Activated naive CD8-positive, alpha-beta T cell treated with anti-CD3 and anti-CD28 coated beads, Interleukin-2, amount 10 ng/mL, durations not matched to agents 7 days and 5 days (primary cell): Measurements from ENCODE around the gene PKD1. TPM values are rescaled to one million over a fixed set of nuclear protein-coding genes. Genes with fewer than 3 reads are reported as not detected.

Source experiments
- microRNA-seq: library from miRNA; unstranded; fragments of <30 nt; microRNA quantifications from one replicate; pipeline ENCODE4 v1.2.0, GENCODE V29; 2022
- total RNA-seq, 2 experiments: library from RNA; stranded (reverse); gene quantifications; one replicate each; pipeline ENCODE4 v1.2.3, GENCODE V29; 2021

PKD1 gene
- total RNA-seq, 2 experiments from 2014 or later: 95.5 to 97.3 TPM

Small RNA genes lying within 50 kb of the gene (microRNA-seq; reads per million reads assigned to microRNA genes)
- 2.1 reads per million for gene MIR1225
- gene MIR3180-5: not detected
- gene MIR4516: not detected
- gene MIR6511B1: not detected

Other genes with a start within 250 kb of the PKD1 start
- gene HS3ST6, start 217.5 kb downstream of the PKD1 start, total RNA-seq: not detected
- 10 to 100 TPM; 12.0 to 12.5 TPM for gene MSRB1, start 192.7 kb downstream of the PKD1 start, total RNA-seq
- not detected for gene RPL3L, start 181.2 kb downstream of the PKD1 start, total RNA-seq
- 100 to 1,000 TPM; 108 to 115 TPM for gene NDUFB10, start 176.4 kb downstream of the PKD1 start, total RNA-seq
- gene RPS2, start 171.1 kb downstream of the PKD1 start, total RNA-seq: 1,000 to 10,000 TPM; 2,404 to 2,409 TPM
- gene RNF151, start 169.0 kb downstream of the PKD1 start, total RNA-seq: not detected
- gene TBL3, start 163.8 kb downstream of the PKD1 start, total RNA-seq: 10 to 100 TPM; 29.4 to 30.7 TPM
- 1 to 10 TPM in 1 of 2 experiments, under 1 TPM in 1; 0.58 to 1.8 TPM for gene NOXO1, start 154.4 kb downstream of the PKD1 start, total RNA-seq
- gene GFER, start 151.7 kb downstream of the PKD1 start, total RNA-seq: 10 to 100 TPM; 28.8 to 31.9 TPM
- gene SYNGR3, start 145.9 kb downstream of the PKD1 start, total RNA-seq: 1 to 10 TPM; 2.0 to 2.2 TPM
- 10 to 100 TPM; 67.8 to 77.1 TPM for gene ZNF598, start 126.1 kb downstream of the PKD1 start, total RNA-seq
- gene NPW, start 116.1 kb downstream of the PKD1 start, total RNA-seq: under 1 TPM in 1 of 2 experiments, not detected in 1; 0.42 TPM
- 1 to 10 TPM; 4.2 to 4.3 TPM for gene NHERF2, start 109.0 kb downstream of the PKD1 start, total RNA-seq
- 10 to 100 TPM; 19.4 to 20.7 TPM for gene NTHL1, start 88.1 kb downstream of the PKD1 start, total RNA-seq
- 100 to 1,000 TPM; 113 to 125 TPM for gene TSC2, start 87.9 kb downstream of the PKD1 start, total RNA-seq
- gene RAB26, start 12.7 kb upstream of the PKD1 start, total RNA-seq: under 1 TPM; 0.40 to 0.69 TPM
- gene TRAF7, start 19.9 kb upstream of the PKD1 start, total RNA-seq: 10 to 100 TPM; 50.2 to 51.8 TPM
- gene CASKIN1, start 60.7 kb upstream of the PKD1 start, total RNA-seq: 1 to 10 TPM in 1 of 2 experiments, under 1 TPM in 1; 0.88 to 1.1 TPM
- 10 to 100 TPM; 32.1 to 33.1 TPM for gene MLST8, start 69.6 kb upstream of the PKD1 start, total RNA-seq
- gene BRICD5, start 75.0 kb upstream of the PKD1 start, total RNA-seq: 10 to 100 TPM; 17.3 to 18.4 TPM
- gene PGP, start 78.9 kb upstream of the PKD1 start, total RNA-seq: 10 to 100 TPM; 22.6 to 23.2 TPM
- gene E4F1, start 87.7 kb upstream of the PKD1 start, total RNA-seq: 10 to 100 TPM; 34.1 to 34.8 TPM
- 1 to 10 TPM; 2.2 to 3.2 TPM for gene DNASE1L2, start 100.5 kb upstream of the PKD1 start, total RNA-seq
- 10 to 100 TPM; 37.4 to 38.0 TPM for gene ECI1, start 115.7 kb upstream of the PKD1 start, total RNA-seq
- 100 to 1,000 TPM; 212 to 220 TPM for gene RNPS1, start 132.2 kb upstream of the PKD1 start, total RNA-seq
- 1 to 10 TPM; 7.8 to 8.3 TPM for gene ABCA3, start 204.8 kb upstream of the PKD1 start, total RNA-seq